Measurements from ENCODE around the gene ETV4. TPM values are rescaled to one million over a fixed set of nuclear protein-coding genes. Genes with fewer than 3 reads are reported as not detected.
A peak's percentile ranks its signal among the peaks of the same experiment; 100 is the strongest.

The ETV4 gene
- total RNA-seq, 2 experiments from 2014 or later = 0.12 TPM; not detected in 1

DNA sequence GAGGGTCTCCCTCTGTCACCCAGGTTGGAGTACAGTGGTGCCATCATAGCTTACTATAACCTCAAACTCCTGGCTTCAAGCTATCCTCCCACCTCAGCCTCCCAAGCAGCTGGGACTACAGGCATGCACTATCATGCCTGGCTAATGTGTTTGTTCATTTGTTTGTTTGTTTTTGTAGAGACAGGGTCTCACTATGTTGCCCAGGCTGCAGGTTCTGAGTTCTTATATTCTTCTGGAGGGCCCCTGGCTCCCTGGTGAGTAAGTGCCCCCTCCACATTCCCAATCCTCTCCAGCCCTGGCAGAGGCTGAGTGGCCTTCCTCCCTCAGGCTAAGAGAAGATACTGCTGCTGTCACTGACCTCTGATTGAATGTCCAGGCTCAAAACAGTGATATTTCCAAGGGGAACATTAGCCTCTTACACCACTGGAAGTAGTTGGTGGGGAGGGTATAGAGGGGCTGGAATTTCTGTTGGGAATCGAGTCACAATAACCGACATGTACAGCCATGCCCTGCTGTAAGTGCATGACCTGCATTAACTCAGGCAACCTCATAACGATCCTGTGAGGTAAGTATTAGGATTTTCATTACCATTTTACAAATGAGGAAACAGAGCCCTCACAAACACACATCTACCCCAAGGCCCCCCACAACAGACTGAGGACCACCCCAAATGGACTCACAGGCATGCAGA lies 2.7 kb upstream of the ETV4 start:
- Mint-ChIP-seq H3K27me3 (peaks cover 53% of the 10 kb centered on the region), H3K27ac (no peak overlapping the region), H3K4me1 (peaks cover 16% of the 10 kb centered on the region), H3K9me3 (no peaks in the 10 kb centered on the region), H3K36me3 (ENCODE audit: low read depth) (no peaks in the 10 kb centered on the region), H3K4me3 (no peak overlapping the region)
- no peak for DNase-seq
- POLR2A ChIA-PET = no interaction called here
- CTCF ChIA-PET = interaction anchor here (2.8 kb wide), 1 partner anchor 65 kb away, joined by 11 read pairs; the partner anchor contains the start of gene DHX8

DNA sequence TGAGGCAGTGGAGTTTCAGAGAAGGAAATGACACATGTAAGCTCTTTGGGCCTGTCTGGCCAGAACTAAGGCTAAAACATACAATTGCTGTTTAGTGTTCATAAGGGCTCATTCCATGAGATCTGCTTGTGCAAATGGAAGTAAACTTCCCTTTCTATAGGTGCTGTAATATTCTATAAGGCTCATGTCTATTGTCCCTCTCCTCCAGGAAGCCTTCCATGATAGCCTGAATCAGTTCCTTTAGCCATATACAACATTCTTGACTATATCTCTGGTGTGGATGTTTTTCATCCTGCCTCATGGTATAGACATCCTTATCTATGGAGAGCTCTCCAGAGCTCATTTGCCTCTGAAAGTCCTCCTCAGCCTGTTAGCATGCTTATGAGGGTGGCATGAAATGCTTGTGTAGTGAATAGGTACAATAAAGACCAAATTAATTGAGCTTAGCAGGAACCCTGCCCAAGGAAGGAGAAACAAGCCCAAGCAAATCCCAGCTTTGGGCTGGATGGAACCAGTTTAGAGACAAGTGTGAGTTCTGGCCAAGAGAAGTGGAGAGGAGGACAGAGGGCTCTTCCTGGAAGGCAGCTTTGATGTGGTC lies 1.6 kb upstream of the ETV4 start:
- Mint-ChIP-seq H3K4me1 (peaks cover 16% of the 10 kb centered on the region), H3K9me3 (no peaks in the 10 kb centered on the region), H3K4me3 (no peak overlapping the region), H3K27ac (no peak overlapping the region), H3K27me3 (peaks cover 58% of the 10 kb centered on the region), H3K36me3 (ENCODE audit: low read depth) (no peaks in the 10 kb centered on the region)
- no peak for DNase-seq
- ChIA-PET CTCF (interaction anchor here (0.9 to 2.8 kb wide), 2 partner anchors 64 to 126 kb away, joined by 3 to 11 read pairs; partner anchors contain the start of gene DHX8), POLR2A (interaction anchor here (0.6 kb wide), 1 partner anchor 42 kb away, joined by 3 read pairs; no protein-coding TSS in a partner anchor)

DNA sequence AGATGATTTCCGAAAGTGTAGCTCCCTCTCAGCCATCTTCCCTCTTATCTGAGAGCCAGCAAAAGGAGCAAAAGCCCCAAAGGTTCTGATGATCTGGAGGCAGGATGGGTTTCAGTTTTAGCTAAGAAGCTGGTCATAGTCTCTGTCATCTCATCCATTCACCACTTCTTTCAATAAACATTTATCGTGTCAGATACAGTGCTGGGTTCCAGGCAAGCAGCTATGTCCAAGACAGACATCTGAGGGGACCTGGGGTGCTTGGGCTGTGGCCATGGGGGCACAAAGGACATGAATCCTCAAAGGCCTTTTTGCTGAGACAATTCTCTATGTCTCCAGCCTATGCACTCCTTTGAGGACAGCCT lies 1.0 kb upstream of the ETV4 start:
- CTCF ChIA-PET = interaction anchor here (0.9 to 2.8 kb wide), 4 partner anchors 12 to 127 kb away, joined by 3 to 11 read pairs (median 4); partner anchors contain the start of gene DHX8
- Mint-ChIP-seq H3K36me3 (ENCODE audit: low read depth) (no peaks in the 10 kb centered on the region), H3K27me3 (peaks cover 62% of the 10 kb centered on the region), H3K27ac (no peak overlapping the region), H3K9me3 (no peaks in the 10 kb centered on the region), H3K4me1 (peaks cover 16% of the 10 kb centered on the region), H3K4me3 (peak overlapping the region; percentile 74)
- DNase-seq = no peak
- POLR2A ChIA-PET = no interaction called here

DNA sequence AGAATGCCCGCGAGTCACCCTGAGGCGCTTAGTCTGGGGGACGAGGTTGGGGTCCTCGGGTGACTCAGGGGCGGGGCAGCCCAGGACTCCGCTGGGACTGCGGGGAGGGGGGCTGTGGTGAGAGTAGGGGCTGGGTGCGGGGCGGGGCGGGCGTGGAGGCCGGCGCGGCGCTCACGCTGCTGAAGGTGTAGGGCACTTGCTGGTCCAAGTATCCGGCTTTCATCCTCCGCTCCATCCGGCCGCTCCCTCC lies 832 bp downstream of the ETV4 start:
- Mint-ChIP-seq H3K27me3 (peaks cover 64% of the 10 kb centered on the region), H3K4me1 (peaks cover 16% of the 10 kb centered on the region), H3K27ac (no peak overlapping the region), H3K4me3 (peak overlapping the region; percentile 52), H3K36me3 (ENCODE audit: low read depth) (no peaks in the 10 kb centered on the region), H3K9me3 (no peaks in the 10 kb centered on the region)
- POLR2A ChIA-PET = interaction anchor here (0.6 kb wide), 1 partner anchor 58 kb away, joined by 3 read pairs; no protein-coding TSS in a partner anchor
- CTCF ChIA-PET = interaction anchor here (1.0 kb wide), 1 partner anchor 61 kb away, joined by 4 read pairs; the partner anchor contains the start of gene DHX8
- DNase-seq = peak; percentile 28

DNA sequence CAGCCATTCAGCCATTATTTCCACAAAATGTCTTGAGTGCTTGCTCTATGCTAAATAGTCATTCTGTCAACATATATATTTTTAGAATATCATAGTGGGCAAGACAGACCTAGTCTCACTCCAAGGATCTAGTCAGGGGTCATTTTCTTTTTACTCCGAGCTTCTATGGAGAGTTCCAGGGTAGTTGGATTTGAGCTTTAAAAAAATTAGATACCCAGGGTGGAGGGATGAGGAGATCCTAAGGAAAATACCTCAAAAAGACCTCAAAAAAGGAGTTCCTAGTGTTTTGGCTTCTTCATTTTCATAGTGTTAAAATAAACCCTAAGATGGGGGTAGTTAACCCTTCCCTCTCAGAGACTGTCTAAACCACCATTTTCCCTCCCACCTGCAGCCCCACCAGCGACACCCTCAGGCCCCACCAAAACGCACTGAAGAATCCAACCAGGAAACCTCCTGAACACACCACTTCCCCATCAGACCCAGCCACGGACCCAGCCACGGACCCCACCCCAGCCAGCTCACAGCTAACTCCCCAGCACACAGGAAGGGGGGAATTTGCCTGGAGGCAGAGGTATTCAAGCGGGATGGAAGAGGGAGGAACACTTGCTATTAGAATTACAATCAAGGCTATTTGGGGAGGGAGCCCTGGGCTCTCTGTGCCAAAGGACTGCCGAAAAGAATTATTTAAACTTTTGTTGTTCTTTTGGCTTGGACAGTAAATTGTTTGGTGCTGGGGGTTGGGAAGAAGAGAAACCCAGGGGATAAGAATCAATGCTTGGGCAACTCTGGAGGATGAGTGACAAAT lies 2.2 kb downstream of the ETV4 start:
- Mint-ChIP-seq H3K27me3 (peaks cover 56% of the 10 kb centered on the region), H3K4me1 (peaks cover 16% of the 10 kb centered on the region)
- POLR2A ChIA-PET = no interaction called here

DNA sequence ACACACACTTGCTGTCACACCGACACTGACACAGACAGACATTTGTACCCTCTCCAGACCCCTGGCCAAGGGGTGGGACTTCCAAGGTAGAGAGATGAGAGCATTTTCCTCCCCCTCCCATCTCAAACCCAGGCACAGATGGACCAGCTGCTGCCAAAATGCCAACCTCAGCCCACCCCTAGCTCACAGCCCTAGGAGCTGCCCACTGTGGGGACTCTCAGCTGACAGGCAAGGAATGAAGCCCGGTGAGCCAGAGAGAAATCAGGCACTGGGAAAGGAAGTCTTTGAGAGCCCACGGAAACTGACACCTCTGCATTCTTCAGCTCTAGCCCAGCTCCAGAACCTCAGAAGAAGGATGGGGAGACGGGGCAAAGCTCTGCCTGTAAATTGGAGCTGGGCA lies 2.8 kb downstream of the ETV4 start:
- ChIA-PET CTCF (interaction anchor here (0.6 to 1.7 kb wide), 5 partner anchors 9 to 303 kb away, joined by 3 to 7 read pairs (median 5); partner anchors contain the start of gene DHX8), POLR2A (no interaction called here)
- Mint-ChIP-seq H3K27me3 (peaks cover 54% of the 10 kb centered on the region), H3K4me1 (peaks cover 16% of the 10 kb centered on the region), H3K27ac (no peak overlapping the region), H3K4me3 (no peak overlapping the region), H3K36me3 (ENCODE audit: low read depth) (no peaks in the 10 kb centered on the region), H3K9me3 (no peaks in the 10 kb centered on the region)
- DNase-seq = no peak

More for the DNA sequence above, 2.2 kb downstream of the ETV4 start:
- H3K27ac Mint-ChIP-seq = no peak overlapping the region
- CTCF ChIA-PET = interaction anchor here (0.6 to 1.5 kb wide), 3 partner anchors 10 to 302 kb away, joined by 3 to 7 read pairs (median 5); partner anchors contain the start of gene DHX8
- no peaks in the 10 kb centered on the region for H3K9me3 Mint-ChIP-seq
- no peaks in the 10 kb centered on the region for H3K36me3 Mint-ChIP-seq (ENCODE audit: low read depth)
- no peak for DNase-seq
- no peak overlapping the region for H3K4me3 Mint-ChIP-seq

DNA sequence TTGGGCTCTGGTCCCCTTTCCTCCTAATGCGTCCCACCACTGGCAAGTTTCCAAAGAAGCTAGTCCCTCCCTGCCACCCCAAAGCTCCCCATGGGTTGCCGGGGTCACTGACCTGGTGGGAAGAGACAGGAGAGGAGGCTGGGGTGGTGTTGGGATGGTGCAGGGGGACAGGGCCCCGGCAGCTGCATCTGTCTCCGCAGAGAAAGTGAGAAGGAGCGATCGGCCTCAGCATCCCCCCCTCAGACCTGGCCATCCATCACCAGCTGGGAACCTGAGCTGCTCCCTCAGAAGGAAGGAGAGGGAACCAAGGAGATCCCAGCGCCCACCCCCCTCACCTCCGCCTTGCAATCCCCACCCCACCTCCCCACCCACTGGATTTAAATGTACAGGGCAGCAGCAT lies 3.3 kb downstream of the ETV4 start:
- no peak overlapping the region for H3K4me3 Mint-ChIP-seq
- H3K27ac Mint-ChIP-seq = no peak overlapping the region
- H3K27me3 Mint-ChIP-seq = peaks cover 50% of the 10 kb centered on the region
- ChIA-PET CTCF (interaction anchor here (0.6 to 1.7 kb wide), 5 partner anchors 9 to 59 kb away, joined by 3 to 7 read pairs (median 5); partner anchors contain the start of gene DHX8), POLR2A (no interaction called here)
- H3K9me3 Mint-ChIP-seq = no peaks in the 10 kb centered on the region
- DNase-seq = no peak
- H3K4me1 Mint-ChIP-seq = peaks cover 16% of the 10 kb centered on the region
- H3K36me3 Mint-ChIP-seq (ENCODE audit: low read depth) = no peaks in the 10 kb centered on the region

DNA sequence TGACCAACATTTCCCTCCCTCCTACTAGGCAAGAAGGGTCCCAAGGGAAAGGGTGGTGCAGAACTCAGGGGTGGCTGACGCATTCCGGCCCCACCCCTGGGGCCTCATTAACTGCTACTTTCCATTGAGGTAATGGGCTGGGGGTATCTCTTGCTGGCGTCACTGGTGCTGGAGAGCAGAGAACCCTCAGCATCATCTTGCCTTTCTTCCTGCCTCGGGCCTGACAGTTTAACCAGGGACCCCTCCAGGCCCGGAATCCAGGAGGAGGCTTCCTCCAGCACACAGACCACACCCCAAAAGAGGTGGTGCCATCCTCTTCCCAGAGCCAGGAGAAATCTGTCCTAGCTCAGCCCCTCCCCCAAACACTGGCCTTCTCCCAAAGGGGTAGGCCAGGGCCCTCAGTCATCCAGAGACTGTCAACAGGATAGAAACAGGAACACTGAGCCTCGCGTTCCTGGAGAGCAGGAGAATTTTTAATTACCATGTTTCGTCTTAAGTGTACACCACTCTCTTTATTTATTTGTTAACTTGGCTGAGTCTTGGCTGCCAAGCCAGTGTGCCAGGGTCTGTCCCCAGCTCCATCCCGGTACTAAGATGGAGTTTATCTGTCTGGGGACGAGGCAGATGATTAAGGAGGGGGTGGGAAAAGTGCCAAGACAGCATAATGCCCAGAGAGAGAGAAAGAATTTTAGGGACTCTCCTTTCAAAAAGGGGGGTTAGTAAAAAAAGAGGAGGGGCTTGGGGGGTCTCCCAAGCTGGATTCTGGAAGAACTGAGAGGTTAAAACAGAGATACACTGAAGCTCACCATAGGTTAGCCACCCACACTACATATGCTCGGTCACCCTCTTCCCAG lies 5.1 kb downstream of the ETV4 start:
- ChIA-PET POLR2A (no interaction called here), CTCF (interaction anchor here (1.0 kb wide), 1 partner anchor 57 kb away, joined by 5 read pairs; the partner anchor contains the start of gene DHX8)
- Mint-ChIP-seq H3K27me3 (peaks cover 34% of the 10 kb centered on the region), H3K4me3 (no peak overlapping the region), H3K27ac (no peak overlapping the region), H3K9me3 (no peaks in the 10 kb centered on the region), H3K36me3 (ENCODE audit: low read depth) (no peaks in the 10 kb centered on the region), H3K4me1 (peaks cover 12% of the 10 kb centered on the region)
- no peak for DNase-seq

DNA sequence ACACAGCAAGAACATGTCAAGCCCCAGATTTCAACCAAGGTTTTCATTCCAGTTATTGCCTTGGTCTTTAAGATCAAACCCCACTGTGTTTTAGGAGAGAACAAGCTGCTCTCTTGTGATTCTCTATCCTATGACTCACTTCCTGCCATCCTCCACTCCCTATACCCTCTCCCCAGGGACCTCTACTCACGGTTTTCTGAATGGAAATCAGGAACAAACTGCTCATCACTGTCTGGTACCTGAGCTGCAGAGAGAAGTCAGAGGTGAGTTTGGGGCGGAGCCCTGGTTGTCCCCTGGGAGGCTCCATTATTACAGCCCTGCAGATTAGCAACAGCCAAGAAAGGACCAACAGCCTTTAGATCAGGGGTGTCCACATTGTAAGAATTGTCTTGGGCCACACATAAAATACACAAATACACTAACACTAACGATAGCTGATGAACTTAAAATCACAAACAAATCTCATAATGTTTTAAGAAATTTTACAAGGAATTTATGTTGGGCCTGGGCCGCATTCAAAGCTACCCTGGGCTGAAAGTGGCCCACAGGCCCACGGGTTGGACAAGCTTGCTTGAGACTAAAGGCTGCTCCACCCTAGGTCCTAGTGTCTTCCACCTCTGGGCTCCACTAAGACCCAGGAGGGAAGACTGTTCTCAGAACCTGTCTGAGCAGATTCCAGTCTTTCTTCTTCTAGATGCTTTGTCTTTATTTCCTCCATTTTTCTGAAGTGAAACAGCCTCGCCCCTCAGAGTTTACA lies 9.7 kb downstream of the ETV4 start:
- no peaks in the 10 kb centered on the region for H3K36me3 Mint-ChIP-seq (ENCODE audit: low read depth)
- CTCF ChIA-PET = interaction anchor here (0.7 kb wide), 1 partner anchor 283 kb away, joined by 3 read pairs; no protein-coding TSS in a partner anchor

DNA sequence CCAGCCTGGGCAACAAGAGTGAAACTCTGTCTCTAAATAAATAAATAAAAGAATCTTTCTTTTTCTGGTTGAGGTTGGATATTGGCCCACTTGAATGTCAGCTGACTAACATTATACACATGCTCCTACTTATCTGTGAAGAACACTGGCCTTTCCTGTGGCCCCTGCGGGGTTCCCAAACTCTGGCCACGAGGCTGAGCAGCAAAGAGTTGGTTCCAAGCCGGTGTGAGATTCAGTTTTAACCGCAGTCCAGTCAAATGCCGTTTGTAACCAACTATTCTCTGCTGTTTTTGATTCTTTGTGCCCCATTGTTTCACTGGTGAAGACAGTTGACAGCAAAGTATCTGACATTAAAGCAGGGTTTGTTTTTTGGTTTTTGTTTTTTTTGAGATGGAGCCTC lies 11.2 kb downstream of the ETV4 start:
- DNase-seq = no peak
- Mint-ChIP-seq H3K27ac (no peak overlapping the region), H3K4me3 (no peak overlapping the region), H3K36me3 (ENCODE audit: low read depth) (no peaks in the 10 kb centered on the region), H3K4me1 (peaks cover 4% of the 10 kb centered on the region), H3K27me3 (no peaks in the 10 kb centered on the region), H3K9me3 (no peaks in the 10 kb centered on the region)
- CTCF ChIA-PET = no interaction called here
- POLR2A ChIA-PET = no interaction called here

More for the DNA sequence above, 9.7 kb downstream of the ETV4 start:
- POLR2A ChIA-PET = no interaction called here
- H3K4me3 Mint-ChIP-seq = no peak overlapping the region
- peaks cover 4% of the 10 kb centered on the region for H3K4me1 Mint-ChIP-seq
- H3K27ac Mint-ChIP-seq = no peak overlapping the region
- no peaks in the 10 kb centered on the region for H3K9me3 Mint-ChIP-seq
- no peak for DNase-seq
- no peaks in the 10 kb centered on the region for H3K27me3 Mint-ChIP-seq

DNA sequence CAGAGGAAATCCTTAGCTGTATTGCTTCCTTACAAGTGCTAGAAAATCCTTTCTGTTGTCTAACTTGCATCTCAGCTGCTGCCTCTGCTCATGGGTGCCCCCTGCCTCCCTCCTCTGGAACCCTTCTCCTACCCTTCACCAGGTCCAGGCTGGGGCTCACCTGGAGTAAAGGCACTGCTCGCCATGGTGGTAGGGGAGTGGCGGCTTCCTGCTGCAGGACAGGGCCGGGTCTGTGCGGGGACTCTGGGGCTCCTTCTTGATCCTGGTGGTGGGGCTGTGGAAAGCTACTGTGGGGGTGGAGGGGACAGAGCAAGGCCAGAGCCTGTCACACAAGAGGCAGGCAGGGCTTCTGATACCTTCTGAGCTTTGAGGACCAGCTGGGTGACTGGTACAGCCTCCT lies 12.4 kb downstream of the ETV4 start:
- Mint-ChIP-seq H3K36me3 (ENCODE audit: low read depth) (peaks cover 1% of the 10 kb centered on the region), H3K27me3 (no peaks in the 10 kb centered on the region), H3K4me1 (peaks cover 4% of the 10 kb centered on the region), H3K4me3 (no peak overlapping the region), H3K27ac (no peak overlapping the region), H3K9me3 (no peaks in the 10 kb centered on the region)
- DNase-seq = no peak
- CTCF ChIA-PET = interaction anchor here (1.2 kb wide), 1 partner anchor 10 kb away, joined by 5 read pairs; no protein-coding TSS in a partner anchor
- POLR2A ChIA-PET = no interaction called here

DNA sequence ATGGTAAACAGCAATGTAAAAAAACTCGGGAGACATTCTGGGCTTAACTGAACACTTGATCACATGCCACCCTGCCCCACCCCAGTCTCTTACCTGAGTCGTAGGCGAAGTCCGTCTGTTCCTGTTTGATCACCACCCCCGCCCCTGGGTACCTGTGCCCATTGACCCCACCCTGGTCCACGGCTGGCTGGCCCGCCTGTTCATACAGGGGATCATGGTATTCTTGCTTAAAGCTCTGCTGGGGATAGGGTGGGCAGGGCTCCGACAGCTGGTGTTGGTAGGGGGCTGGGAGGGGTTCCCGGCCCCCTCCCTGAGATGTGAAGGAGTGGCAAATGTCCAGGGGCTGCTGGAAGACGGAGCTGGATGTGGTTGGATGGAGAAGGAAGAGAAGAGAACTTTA lies 13.6 kb downstream of the ETV4 start:
- no peak for DNase-seq
- H3K36me3 Mint-ChIP-seq (ENCODE audit: low read depth) = peaks cover 1% of the 10 kb centered on the region
- H3K4me3 Mint-ChIP-seq = no peak overlapping the region
- ChIA-PET POLR2A (no interaction called here), CTCF (interaction anchor here (1.0 kb wide), 2 partner anchors 26 to 162 kb away, joined by 3 read pairs; no protein-coding TSS in a partner anchor)
- no peak overlapping the region for H3K27ac Mint-ChIP-seq
- no peaks in the 10 kb centered on the region for H3K27me3 Mint-ChIP-seq
- H3K4me1 Mint-ChIP-seq = peaks cover 4% of the 10 kb centered on the region
- H3K9me3 Mint-ChIP-seq = no peaks in the 10 kb centered on the region

Data from activated CD4-positive, alpha-beta T cell treated with anti-CD3 and anti-CD28 coated beads, Interleukin-2, amount 10 ng/mL, durations not matched to agents 7 days and 5 days (primary cell).